Suprapubic skin (tissue), 4 donors: Measurements from ENCODE around the gene TMEM100. TPM values are rescaled to one million over a fixed set of nuclear protein-coding genes. Genes with fewer than 3 reads are reported as not detected.
"Not testable (repeated sequence)": the region's sequence is repeated elsewhere in the genome, so short reads cannot be mapped to it uniquely, and the experiment has no call there.

Source experiments
- DNase-seq, 2 donors: peaks; one replicate each; pipeline ENCODE4 v3.0.0-alpha.2; 2019; ENCODE audit warnings: low spot score in 2 of 2
- H3K27ac ChIP-seq: fragments of 200-600 bp; sonication (generic); one replicate; pipeline ENCODE4 v1.5.1; 2019
- H3K27me3 ChIP-seq: fragments of 200-600 bp; sonication (generic); one replicate; pipeline ENCODE4 v1.5.1; 2019
- H3K36me3 ChIP-seq: fragments of 200-600 bp; sonication (generic); one replicate; pipeline ENCODE4 v1.5.1; 2019
- H3K4me1 ChIP-seq: fragments of 200-600 bp; sonication (generic); one replicate; pipeline ENCODE4 v1.5.1; 2019
- H3K4me3 ChIP-seq: fragments of 200-600 bp; sonication (generic); one replicate; pipeline ENCODE4 v1.5.1; 2019; ENCODE audit warnings: mild to moderate bottlenecking
- H3K9me3 ChIP-seq: fragments of 200-600 bp; sonication (generic); one replicate; pipeline ENCODE4 v1.5.1; 2019
- EP300 ChIP-seq: sonication (generic); formaldehyde crosslinking; IDR thresholded peaks from one replicate; pipeline ENCODE4 v1.6.1; 2017; ENCODE audit warnings: antibody characterized with exemption
- POLR2A ChIP-seq, 2 donors: fragments of 450-650 bp; IDR thresholded peaks; one replicate each; pipeline ENCODE4 v1.6.1; 2017; ENCODE audit warnings: antibody characterized with exemption in 2 of 2, mild to moderate bottlenecking in 2 of 2, moderate library complexity in 2 of 2
- POLR2AphosphoS5 ChIP-seq, 3 donors: sonication (generic); formaldehyde crosslinking; IDR thresholded peaks; one replicate each; pipeline ENCODE4 v1.6.1; 2017; ENCODE audit warnings: antibody characterized with exemption in 3 of 3
- WGBS: methylation state at CpG from one replicate; pipeline ENCODE4 v1.1.5; 2018; 5-methylcytosine and 5-hydroxymethylcytosine counted together
- total RNA-seq, 4 donors: library from RNA; depleted of rRNA; stranded (reverse); fragments of >200 nt; gene quantifications; one replicate each; pipeline ENCODE4 v1.1.0, GENCODE V29; 2016
- TF ChIP-seq, protein P1 (sequence below), 2 donors: fragments of 200-600 bp in 1 of 2; fragments of 450-650 bp in 1 of 2; sonication (generic) in 1 of 2; IDR thresholded peaks; one replicate each; pipeline ENCODE4 v1.5.1; 2016 to 2019; ENCODE audit warnings: antibody characterized with exemption in 2 of 2, mild to moderate bottlenecking in 1 of 2, moderate library complexity in 1 of 2

TMEM100 gene
- total RNA-seq, 4 donors from 2014 or later = 1.7 to 2.9 (median 2.4) TPM

DNA sequence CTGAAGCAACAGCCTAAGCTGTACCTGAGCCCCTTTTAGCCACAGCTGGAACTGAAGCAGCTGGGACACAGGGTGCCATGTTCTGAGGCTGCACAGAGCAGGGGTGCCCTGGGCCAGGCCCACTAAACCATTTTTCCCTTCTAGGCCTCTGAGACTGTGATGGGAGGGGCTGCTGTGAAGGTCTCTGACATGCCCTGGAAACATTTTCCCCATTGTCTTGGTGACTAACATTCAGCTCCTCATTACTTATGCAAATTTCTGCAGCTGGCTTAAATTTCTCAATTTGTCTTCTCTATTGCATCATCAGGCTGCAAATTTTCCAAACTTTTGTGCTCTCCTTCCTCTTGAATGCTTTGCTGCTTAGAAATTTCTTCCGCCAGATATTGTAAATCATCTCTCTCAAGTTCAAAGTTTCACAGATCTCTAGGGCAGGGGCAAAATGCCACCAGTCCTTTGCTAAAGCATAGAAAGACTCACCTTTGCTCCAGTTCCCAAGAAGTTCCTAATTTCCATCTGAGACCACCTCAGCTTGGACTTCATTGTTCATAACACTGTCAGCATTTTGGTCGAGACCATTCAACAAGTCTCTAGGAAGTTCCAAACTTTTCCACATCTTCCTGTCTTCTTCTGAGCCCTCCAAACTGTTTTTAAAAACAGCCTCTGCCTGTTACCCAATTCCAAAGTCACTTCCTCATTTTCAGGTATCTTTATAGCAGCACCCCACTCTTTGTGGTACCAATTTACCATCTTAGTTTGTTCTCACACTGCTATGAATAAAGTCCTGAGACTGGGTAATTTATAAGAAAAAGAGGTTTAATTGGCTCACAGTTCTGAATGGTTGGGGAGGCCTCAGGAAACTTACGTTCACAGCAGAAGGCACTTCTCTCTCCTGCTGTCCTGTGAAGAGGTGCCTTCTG lies 49.8 kb downstream of the TMEM100 start:
- H3K27ac ChIP-seq = peak overlapping the region; percentile 32
- WGBS = 74% methylated on average over 3 of the region's 3 CpGs
- peak in 1 of 2 donors; percentile 62 for DNase-seq

DNA sequence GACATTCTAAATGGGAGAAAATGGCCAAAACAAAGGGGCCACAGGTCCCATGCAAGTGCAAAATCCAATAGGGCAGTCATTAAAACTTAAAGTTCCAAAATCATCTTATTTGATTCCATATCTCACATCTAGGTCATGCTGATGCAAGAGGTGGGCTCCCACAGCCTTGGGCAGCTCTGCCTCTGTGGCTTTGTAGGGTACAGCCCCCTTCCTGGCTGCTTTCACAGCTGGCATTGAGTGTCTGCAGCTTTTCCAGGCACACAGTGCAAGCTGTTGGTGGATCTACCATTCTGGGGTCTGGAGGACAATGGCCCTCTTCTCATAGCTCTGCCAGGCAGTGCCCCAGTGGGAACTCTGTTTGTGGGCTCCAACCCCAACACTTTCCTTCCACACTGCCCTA lies 50.7 kb downstream of the TMEM100 start:
- not testable (repeated sequence) for DNase-seq, H3K4me3 ChIP-seq, H3K27ac ChIP-seq, H3K27me3 ChIP-seq, H3K36me3 ChIP-seq, H3K9me3 ChIP-seq
- H3K4me1 ChIP-seq = peaks cover 13% of the 10 kb centered on the region

More for the DNA sequence above, 49.8 kb downstream of the TMEM100 start:
- Histone ChIP-seq H3K4me3 (no peak overlapping the region), H3K36me3 (no peaks in the 10 kb centered on the region), H3K27me3 (no peaks in the 10 kb centered on the region), H3K4me1 (peaks cover 13% of the 10 kb centered on the region), H3K9me3 (no peaks in the 10 kb centered on the region)
- TF ChIP-seq POLR2A (IDR thresholded peaks at IDR 0.05) = no peak
- TF ChIP-seq, protein P1, sequence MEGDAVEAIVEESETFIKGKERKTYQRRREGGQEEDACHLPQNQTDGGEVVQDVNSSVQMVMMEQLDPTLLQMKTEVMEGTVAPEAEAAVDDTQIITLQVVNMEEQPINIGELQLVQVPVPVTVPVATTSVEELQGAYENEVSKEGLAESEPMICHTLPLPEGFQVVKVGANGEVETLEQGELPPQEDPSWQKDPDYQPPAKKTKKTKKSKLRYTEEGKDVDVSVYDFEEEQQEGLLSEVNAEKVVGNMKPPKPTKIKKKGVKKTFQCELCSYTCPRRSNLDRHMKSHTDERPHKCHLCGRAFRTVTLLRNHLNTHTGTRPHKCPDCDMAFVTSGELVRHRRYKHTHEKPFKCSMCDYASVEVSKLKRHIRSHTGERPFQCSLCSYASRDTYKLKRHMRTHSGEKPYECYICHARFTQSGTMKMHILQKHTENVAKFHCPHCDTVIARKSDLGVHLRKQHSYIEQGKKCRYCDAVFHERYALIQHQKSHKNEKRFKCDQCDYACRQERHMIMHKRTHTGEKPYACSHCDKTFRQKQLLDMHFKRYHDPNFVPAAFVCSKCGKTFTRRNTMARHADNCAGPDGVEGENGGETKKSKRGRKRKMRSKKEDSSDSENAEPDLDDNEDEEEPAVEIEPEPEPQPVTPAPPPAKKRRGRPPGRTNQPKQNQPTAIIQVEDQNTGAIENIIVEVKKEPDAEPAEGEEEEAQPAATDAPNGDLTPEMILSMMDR (IDR thresholded peaks at IDR 0.05) = no peak
- no peak for TF ChIP-seq EP300
- TF ChIP-seq POLR2AphosphoS5 (IDR thresholded peaks at IDR 0.05) = no peak

Other genes starting within 250 kb of the TMEM100 start
- gene SMIM36, start 211.4 kb downstream of the TMEM100 start, total RNA-seq = not detected
- 10 to 100 TPM in 3 of 4 donors, 1 to 10 TPM in 1; 6.4 to 17.4 (median 11.2) TPM for gene PCTP, start 28.2 kb upstream of the TMEM100 start, total RNA-seq